ENCODE measurements around the gene NKAIN2.
"Not testable (repeated sequence)": the region's sequence is repeated elsewhere in the genome, so short reads cannot be mapped to it uniquely, and the experiment has no call there.

The NKAIN2 gene

DNA sequence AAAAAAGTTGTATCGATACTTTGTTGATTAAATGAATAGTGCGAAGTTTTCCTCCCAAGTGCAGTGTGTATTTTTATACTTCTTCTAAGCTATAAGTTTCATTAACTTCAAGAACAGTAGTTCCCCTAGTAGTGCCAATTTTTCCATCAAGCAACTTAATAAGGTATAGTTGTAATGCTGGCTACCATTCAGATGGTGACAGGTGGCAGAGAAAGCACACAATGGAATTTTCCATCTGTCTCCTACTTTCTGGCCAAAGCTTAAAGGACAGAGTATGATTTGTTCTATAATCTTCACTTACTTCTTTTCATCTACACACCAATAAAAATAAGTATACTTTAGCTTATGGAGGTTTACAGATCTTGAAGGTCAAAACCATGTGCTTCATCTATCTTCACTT is 431.1 kb downstream of the NKAIN2 start:
- TF ChIP-seq, protein P1, sequence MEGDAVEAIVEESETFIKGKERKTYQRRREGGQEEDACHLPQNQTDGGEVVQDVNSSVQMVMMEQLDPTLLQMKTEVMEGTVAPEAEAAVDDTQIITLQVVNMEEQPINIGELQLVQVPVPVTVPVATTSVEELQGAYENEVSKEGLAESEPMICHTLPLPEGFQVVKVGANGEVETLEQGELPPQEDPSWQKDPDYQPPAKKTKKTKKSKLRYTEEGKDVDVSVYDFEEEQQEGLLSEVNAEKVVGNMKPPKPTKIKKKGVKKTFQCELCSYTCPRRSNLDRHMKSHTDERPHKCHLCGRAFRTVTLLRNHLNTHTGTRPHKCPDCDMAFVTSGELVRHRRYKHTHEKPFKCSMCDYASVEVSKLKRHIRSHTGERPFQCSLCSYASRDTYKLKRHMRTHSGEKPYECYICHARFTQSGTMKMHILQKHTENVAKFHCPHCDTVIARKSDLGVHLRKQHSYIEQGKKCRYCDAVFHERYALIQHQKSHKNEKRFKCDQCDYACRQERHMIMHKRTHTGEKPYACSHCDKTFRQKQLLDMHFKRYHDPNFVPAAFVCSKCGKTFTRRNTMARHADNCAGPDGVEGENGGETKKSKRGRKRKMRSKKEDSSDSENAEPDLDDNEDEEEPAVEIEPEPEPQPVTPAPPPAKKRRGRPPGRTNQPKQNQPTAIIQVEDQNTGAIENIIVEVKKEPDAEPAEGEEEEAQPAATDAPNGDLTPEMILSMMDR (IDR thresholded peaks at IDR 0.05; ENCODE audit: low read depth, low read length), result no peak

DNA sequence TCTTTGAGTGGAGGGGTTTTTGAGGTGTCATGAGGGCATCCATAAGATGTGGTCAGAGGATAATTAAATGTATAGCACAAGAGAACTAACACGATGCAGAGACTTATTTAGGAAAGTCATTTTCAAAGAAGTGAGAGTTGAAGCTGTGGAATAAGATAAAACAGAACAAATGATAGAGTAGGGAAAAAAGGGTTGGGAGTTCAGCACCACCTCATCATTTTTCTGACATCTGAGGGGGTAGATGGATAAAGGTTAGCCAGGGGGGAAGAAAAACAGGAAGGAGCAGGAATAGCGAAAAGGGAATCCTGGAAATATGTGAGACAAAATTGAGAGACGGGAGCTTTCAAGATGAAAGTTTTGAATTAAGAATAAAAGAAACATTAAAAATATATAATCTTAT is 434.2 kb downstream of the NKAIN2 start:
- no peak for DNase-seq
- TF ChIP-seq, protein P1 (IDR thresholded peaks at IDR 0.05; ENCODE audit: low read depth, low read length), result no peak
- H3K27me3 ChIP-seq, result no peaks in the 10 kb centered on the region

More for the DNA sequence above, 431.1 kb downstream of the NKAIN2 start:
- Histone ChIP-seq H3K4me1 (no peaks in the 10 kb centered on the region), H3K27me3 (no peaks in the 10 kb centered on the region), H3K4me3 (ENCODE audit: low read depth, low read length) (no peak overlapping the region), H3K9me3 (no peaks in the 10 kb centered on the region), H3K36me3 (no peaks in the 10 kb centered on the region)
- DNase-seq, result no peak

DNA sequence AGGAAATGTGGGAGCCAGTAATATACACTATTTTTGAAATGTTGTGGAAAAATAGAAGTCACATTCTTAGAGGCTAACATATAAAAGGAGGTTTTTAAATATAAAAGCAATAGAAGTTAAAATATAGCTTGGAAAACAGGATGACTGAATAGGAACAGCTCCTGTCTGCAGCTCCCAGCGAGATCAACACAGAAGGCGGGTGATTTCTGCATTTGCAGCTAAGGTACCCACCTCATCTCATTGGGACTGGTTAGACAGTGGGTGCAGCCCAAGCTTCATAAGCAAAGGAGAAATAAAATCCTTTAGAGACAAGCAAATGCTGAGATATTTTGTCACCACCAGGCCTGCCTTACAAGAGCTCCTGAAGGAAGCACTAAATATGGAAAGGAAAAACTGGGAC is 434.7 kb downstream of the NKAIN2 start:
- H3K9me3 ChIP-seq; H3K4me3 ChIP-seq (ENCODE audit: low read depth, low read length); DNase-seq; H3K27me3 ChIP-seq; H3K36me3 ChIP-seq; H3K4me1 ChIP-seq: not testable (repeated sequence)

More for the DNA sequence above, 434.2 kb downstream of the NKAIN2 start:
- no peaks in the 10 kb centered on the region for H3K4me1 ChIP-seq
- no peaks in the 10 kb centered on the region for H3K9me3 ChIP-seq
- no peak overlapping the region for H3K4me3 ChIP-seq (ENCODE audit: low read depth, low read length)
- H3K36me3 ChIP-seq, result no peaks in the 10 kb centered on the region

DNA sequence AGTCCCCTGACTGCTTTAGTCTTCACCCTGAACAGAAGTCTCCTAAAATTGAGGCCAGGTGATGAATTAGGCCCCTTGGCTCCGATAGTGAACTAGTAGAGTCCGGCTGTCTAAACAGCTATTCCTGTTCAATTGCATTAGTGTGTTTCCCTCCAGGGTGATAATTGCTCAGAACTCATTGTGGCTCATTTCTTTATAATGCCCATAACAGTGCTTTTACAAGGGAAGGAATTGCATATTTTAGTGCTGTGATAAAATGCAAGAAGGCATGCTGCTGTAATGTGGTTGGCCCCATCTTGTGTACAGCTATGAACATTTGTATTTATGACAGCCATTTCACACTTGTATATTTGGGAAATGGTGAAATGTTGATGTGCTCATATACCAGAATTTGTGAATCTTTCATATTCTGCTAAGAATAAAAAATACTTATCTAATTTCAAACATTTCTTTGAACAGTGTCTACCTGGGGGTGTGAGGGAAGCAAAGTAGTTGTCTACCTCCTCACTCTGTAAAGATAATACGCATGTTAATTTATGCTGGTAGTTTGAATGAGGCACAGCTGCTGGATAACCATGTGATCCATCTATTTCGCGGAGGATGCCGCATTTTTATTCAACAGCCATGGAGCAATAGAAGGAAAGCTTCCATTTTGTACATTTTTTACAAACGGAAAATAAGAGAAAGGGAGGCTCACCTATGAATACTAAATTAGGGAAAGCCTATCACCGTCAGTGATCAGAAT is 451.4 kb downstream of the NKAIN2 start:
- H3K27me3 ChIP-seq, result no peaks in the 10 kb centered on the region
- TF ChIP-seq, protein P1 (IDR thresholded peaks at IDR 0.05; ENCODE audit: low read depth, low read length), result no peak
- no peaks in the 10 kb centered on the region for H3K4me1 ChIP-seq
- H3K4me3 ChIP-seq (ENCODE audit: low read depth, low read length), result no peak overlapping the region
- no peaks in the 10 kb centered on the region for H3K9me3 ChIP-seq
- H3K36me3 ChIP-seq, result no peaks in the 10 kb centered on the region
- no peak for DNase-seq

DNA sequence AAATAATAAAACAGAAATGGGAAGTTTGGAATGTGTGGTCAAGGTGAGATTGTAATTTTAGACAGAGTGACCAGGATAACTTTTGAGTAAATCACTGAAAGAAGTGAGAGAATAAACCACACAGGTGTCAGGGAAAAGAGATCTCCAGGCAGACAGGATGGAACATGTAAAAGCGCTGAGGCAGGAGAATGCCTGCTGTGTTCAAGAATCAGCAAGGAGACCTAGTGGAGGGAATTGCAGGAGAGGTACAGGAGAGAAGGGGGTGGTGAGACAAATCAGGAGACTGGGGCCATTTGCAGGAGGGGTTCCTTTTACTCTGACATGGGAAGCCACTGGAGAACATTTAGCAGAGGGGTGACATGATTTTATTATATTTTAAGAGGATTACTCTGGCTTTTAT is 456.7 kb downstream of the NKAIN2 start:
- no peak overlapping the region for H3K4me3 ChIP-seq (ENCODE audit: low read depth, low read length)
- no peaks in the 10 kb centered on the region for H3K4me1 ChIP-seq
- no peaks in the 10 kb centered on the region for H3K36me3 ChIP-seq
- no peaks in the 10 kb centered on the region for H3K27me3 ChIP-seq
- H3K9me3 ChIP-seq, result no peaks in the 10 kb centered on the region
- TF ChIP-seq, protein P1 (IDR thresholded peaks at IDR 0.05; ENCODE audit: low read depth, low read length), result no peak
- DNase-seq, result no peak

DNA sequence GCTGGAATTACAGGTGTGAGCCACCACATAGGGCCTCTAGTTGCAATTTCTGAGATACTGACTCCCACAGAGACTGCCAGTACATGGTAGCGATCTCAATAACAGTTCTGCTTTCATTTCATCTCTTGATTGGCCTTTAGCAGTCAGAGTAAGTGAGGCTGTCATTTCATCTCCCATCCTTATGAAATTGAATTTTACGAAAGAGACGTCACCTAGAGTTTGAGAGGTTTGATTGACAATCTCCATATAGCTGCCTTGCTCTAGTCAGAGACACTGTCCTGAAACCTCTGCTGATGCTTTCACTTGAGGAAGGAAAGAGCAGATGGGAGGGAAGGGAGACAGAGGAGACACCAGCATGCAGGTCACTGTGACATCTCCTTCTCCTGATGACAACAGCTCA is 466.1 kb downstream of the NKAIN2 start:
- DNase-seq, result no peak
- Histone ChIP-seq H3K27me3 (no peaks in the 10 kb centered on the region), H3K36me3 (no peaks in the 10 kb centered on the region), H3K4me3 (ENCODE audit: low read depth, low read length) (no peak overlapping the region), H3K4me1 (no peaks in the 10 kb centered on the region), H3K9me3 (no peaks in the 10 kb centered on the region)
- TF ChIP-seq, protein P1 (IDR thresholded peaks at IDR 0.05; ENCODE audit: low read depth, low read length), result no peak
